HepG2 (cell line): ENCODE results near the gene KIF2C. TPM values are rescaled to one million over a fixed set of nuclear protein-coding genes. Genes with fewer than 3 reads are reported as not detected.

Source experiments
- FOSL1 ChIP-seq: sonication (generic); formaldehyde crosslinking; IDR thresholded peaks from 2 replicates; pipeline ENCODE4 v1.9.0; 2021; ENCODE audit warnings: missing genetic modification reagents, borderline replicate concordance
- HMG20A ChIP-seq: IDR thresholded peaks from 2 replicates; pipeline ENCODE4 v1.6.1; 2016; ENCODE audit warnings: borderline replicate concordance
- PAWR ChIP-seq: sonication (generic); formaldehyde crosslinking; IDR thresholded peaks from 2 replicates; pipeline ENCODE4 v1.4.0; 2020; ENCODE audit warnings: missing genetic modification reagents, mild to moderate bottlenecking, borderline replicate concordance
- PITX1 ChIP-seq: sonication (generic); formaldehyde crosslinking; IDR thresholded peaks from 2 replicates; pipeline ENCODE4 v1.5.1; 2020; ENCODE audit warnings: mild to moderate bottlenecking, missing genetic modification reagents
- ZBTB38 ChIP-seq: sonication (generic); formaldehyde crosslinking; IDR thresholded peaks from 2 replicates; pipeline ENCODE4 v1.5.1; 2020; ENCODE audit warnings: mild to moderate bottlenecking, missing genetic modification reagents
- ZFP36 ChIP-seq: fragments of 150-350 bp; IDR thresholded peaks from 2 replicates; pipeline ENCODE4 v1.6.1; 2018; ENCODE audit warnings: borderline replicate concordance, low read length, low read depth; ENCODE audit not compliant: partially characterized antibody
- ZNF253 ChIP-seq: sonication (generic); formaldehyde crosslinking; IDR thresholded peaks from 2 replicates; pipeline ENCODE4 v1.8.0; 2022; ENCODE audit warnings: mild to moderate bottlenecking, missing genetic modification reagents, borderline replicate concordance
- ZNF430 ChIP-seq: sonication (generic); formaldehyde crosslinking; IDR thresholded peaks from 2 replicates; pipeline ENCODE4 v1.9.0; 2021; ENCODE audit warnings: mild to moderate bottlenecking, missing genetic modification reagents
- ZNF432 ChIP-seq: sonication (generic); formaldehyde crosslinking; IDR thresholded peaks from 2 replicates; pipeline ENCODE4 v1.5.0; 2020; ENCODE audit warnings: missing genetic modification reagents, mild to moderate bottlenecking, borderline replicate concordance
- ZNF446 ChIP-seq: sonication (generic); formaldehyde crosslinking; IDR thresholded peaks from 2 replicates; pipeline ENCODE4 v1.5.0; 2020; ENCODE audit warnings: mild to moderate bottlenecking, missing genetic modification reagents
- ZNF556 ChIP-seq: sonication (generic); formaldehyde crosslinking; IDR thresholded peaks from 2 replicates; pipeline ENCODE4 v1.4.0; 2020; ENCODE audit warnings: mild to moderate bottlenecking, missing genetic modification reagents, borderline replicate concordance
- ZNF558 ChIP-seq: sonication (generic); formaldehyde crosslinking; IDR thresholded peaks from 2 replicates; pipeline ENCODE4 v1.9.0; 2022; ENCODE audit warnings: mild to moderate bottlenecking, missing genetic modification reagents, borderline replicate concordance
- ZNF562 ChIP-seq: sonication (generic); formaldehyde crosslinking; IDR thresholded peaks from 2 replicates; pipeline ENCODE4 v1.8.0; 2022; ENCODE audit warnings: missing genetic modification reagents, borderline replicate concordance
- ZNF775 ChIP-seq: sonication (generic); formaldehyde crosslinking; IDR thresholded peaks from 2 replicates; pipeline ENCODE4 v1.4.0; 2020; ENCODE audit warnings: missing genetic modification reagents, mild to moderate bottlenecking, moderate library complexity, borderline replicate concordance
- polyA plus RNA-seq, 8 experiments: library from polyadenylated mRNA; depleted of rRNA in 3 of 8; stranded (reverse) in 7 of 8; unstranded in 1 of 8; fragments of >200 nt; fragmentation: Illumina TruSeq in 4 of 8; extraction: Trizol in 4 of 8; gene quantifications; 2 replicates each; pipeline versions ENCODE4 v1.2.1 to v1.2.3, GENCODE V29; 2011 to 2016; ENCODE audit warnings: low read depth in 4 of 8, missing spikeins in 1 of 8, mixed read lengths in 1 of 8; ENCODE audit not compliant: insufficient read depth in 1 of 8
- total RNA-seq, 5 experiments: library from RNA; depleted of rRNA; stranded (reverse); fragments of >200 nt; fragmentation: Illumina TruSeq; extraction: Trizol; gene quantifications; 2 replicates each; pipeline ENCODE4 v1.2.3, GENCODE V29; 2016; ENCODE audit warnings: low read depth in 1 of 5
- TF ChIP-seq, protein P1 (sequence below): sonication (generic); formaldehyde crosslinking; conservative IDR thresholded peaks from 2 replicates; pipeline ENCODE4 v1.4.0; 2020; ENCODE audit warnings: mild to moderate bottlenecking, missing genetic modification reagents, moderate library complexity
- TF ChIP-seq, protein P2 (sequence below): sonication (generic); formaldehyde crosslinking; IDR thresholded peaks from 2 replicates; pipeline ENCODE4 v1.4.0; 2020; ENCODE audit warnings: missing genetic modification reagents
- TF ChIP-seq, protein P3 (sequence below): fragments of 450-650 bp; IDR thresholded peaks from 2 replicates; pipeline ENCODE4 v1.6.1; 2016
- TF ChIP-seq, protein P4 (sequence below): sonication (generic); formaldehyde crosslinking; IDR thresholded peaks from 2 replicates; pipeline ENCODE4 v1.4.0; 2020; ENCODE audit warnings: missing genetic modification reagents, borderline replicate concordance
- TF ChIP-seq, protein P5 (sequence below): sonication (generic); formaldehyde crosslinking; IDR thresholded peaks from 2 replicates; pipeline ENCODE4 v1.4.0; 2020; ENCODE audit warnings: mild to moderate bottlenecking, missing genetic modification reagents, borderline replicate concordance

KIF2C gene
- total and polyA plus RNA-seq, 2 of the 13 experiments (the other 11 are each of a cell fraction or from before 2014, with no cell fraction given), result 29.7 to 53.7 TPM

DNA sequence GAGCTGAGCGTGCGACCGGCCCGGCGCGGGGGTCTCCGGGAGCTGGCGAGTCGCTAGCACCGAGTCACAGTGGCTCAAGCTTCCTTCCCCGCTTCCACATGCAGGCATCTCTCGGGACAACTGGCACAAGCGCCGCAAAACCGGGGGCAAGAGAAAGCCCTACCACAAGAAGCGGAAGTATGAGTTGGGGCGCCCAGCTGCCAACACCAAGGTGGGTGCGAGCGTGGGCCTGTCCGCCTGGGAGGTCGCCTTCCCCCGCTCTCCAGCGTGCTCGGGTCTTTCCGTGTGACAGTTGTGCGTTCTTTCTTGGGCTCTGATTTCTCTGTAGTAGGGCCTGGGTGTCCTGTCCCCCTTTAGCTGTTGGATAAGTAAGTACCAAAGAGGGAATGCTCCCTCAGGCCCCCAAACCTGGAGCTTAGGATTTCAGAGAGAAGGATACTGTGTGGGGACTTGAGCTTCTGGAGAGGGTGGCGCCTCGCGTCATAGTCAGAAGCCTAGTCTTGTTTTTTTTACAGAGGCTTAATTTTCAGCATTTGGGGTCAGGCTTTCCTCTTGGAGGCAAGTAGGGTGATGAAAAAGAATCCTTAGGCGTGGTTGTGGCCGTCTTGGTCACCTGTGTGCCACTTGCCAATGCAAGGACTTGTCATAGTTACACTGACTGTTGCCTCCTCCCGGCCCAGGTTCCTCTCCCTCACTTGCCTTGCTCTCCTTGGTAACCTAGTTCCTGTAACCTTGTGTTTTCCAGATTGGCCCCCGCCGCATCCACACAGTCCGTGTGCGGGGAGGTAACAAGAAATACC is 36.5 kb downstream of the KIF2C start (continued):
- TF ChIP-seq, protein P1, sequence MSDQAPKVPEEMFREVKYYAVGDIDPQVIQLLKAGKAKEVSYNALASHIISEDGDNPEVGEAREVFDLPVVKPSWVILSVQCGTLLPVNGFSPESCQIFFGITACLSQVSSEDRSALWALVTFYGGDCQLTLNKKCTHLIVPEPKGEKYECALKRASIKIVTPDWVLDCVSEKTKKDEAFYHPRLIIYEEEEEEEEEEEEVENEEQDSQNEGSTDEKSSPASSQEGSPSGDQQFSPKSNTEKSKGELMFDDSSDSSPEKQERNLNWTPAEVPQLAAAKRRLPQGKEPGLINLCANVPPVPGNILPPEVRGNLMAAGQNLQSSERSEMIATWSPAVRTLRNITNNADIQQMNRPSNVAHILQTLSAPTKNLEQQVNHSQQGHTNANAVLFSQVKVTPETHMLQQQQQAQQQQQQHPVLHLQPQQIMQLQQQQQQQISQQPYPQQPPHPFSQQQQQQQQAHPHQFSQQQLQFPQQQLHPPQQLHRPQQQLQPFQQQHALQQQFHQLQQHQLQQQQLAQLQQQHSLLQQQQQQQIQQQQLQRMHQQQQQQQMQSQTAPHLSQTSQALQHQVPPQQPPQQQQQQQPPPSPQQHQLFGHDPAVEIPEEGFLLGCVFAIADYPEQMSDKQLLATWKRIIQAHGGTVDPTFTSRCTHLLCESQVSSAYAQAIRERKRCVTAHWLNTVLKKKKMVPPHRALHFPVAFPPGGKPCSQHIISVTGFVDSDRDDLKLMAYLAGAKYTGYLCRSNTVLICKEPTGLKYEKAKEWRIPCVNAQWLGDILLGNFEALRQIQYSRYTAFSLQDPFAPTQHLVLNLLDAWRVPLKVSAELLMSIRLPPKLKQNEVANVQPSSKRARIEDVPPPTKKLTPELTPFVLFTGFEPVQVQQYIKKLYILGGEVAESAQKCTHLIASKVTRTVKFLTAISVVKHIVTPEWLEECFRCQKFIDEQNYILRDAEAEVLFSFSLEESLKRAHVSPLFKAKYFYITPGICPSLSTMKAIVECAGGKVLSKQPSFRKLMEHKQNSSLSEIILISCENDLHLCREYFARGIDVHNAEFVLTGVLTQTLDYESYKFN, result no peak
- TF ChIP-seq ZNF446 (CRISPR knock-in tag) (no peak), ZNF556 (peak; percentile 19; the same call in 1 of the 2 replicates), ZNF562 (CRISPR knock-in tag) (no peak), ZNF430 (CRISPR knock-in tag) (no peak), ZFP36 (no peak), ZNF775 (no peak; the same call in 1 of the 2 replicates), PITX1 (CRISPR knock-in tag) (no peak), HMG20A (no peak), FOSL1 (CRISPR knock-in tag) (no peak), ZBTB38 (no peak), ZNF432 (no peak), PAWR (CRISPR knock-in tag) (no peak; the same call in 1 of the 2 replicates), ZNF253 (no peak), ZNF558 (CRISPR knock-in tag) (0 out of 2 replicates have a peak, but pooled peaks have one; percentile 58)
- TF ChIP-seq, protein P2, sequence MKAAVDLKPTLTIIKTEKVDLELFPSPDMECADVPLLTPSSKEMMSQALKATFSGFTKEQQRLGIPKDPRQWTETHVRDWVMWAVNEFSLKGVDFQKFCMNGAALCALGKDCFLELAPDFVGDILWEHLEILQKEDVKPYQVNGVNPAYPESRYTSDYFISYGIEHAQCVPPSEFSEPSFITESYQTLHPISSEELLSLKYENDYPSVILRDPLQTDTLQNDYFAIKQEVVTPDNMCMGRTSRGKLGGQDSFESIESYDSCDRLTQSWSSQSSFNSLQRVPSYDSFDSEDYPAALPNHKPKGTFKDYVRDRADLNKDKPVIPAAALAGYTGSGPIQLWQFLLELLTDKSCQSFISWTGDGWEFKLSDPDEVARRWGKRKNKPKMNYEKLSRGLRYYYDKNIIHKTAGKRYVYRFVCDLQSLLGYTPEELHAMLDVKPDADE (CRISPR knock-in tag), result 0 out of 2 replicates have a peak, but pooled peaks have one; percentile 7
- TF ChIP-seq, protein P3, sequence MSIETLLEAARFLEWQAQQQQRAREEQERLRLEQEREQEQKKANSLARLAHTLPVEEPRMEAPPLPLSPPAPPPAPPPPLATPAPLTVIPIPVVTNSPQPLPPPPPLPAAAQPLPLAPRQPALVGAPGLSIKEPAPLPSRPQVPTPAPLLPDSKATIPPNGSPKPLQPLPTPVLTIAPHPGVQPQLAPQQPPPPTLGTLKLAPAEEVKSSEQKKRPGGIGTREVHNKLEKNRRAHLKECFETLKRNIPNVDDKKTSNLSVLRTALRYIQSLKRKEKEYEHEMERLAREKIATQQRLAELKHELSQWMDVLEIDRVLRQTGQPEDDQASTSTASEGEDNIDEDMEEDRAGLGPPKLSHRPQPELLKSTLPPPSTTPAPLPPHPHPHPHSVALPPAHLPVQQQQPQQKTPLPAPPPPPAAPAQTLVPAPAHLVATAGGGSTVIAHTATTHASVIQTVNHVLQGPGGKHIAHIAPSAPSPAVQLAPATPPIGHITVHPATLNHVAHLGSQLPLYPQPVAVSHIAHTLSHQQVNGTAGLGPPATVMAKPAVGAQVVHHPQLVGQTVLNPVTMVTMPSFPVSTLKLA, result no peak
- TF ChIP-seq, protein P4, sequence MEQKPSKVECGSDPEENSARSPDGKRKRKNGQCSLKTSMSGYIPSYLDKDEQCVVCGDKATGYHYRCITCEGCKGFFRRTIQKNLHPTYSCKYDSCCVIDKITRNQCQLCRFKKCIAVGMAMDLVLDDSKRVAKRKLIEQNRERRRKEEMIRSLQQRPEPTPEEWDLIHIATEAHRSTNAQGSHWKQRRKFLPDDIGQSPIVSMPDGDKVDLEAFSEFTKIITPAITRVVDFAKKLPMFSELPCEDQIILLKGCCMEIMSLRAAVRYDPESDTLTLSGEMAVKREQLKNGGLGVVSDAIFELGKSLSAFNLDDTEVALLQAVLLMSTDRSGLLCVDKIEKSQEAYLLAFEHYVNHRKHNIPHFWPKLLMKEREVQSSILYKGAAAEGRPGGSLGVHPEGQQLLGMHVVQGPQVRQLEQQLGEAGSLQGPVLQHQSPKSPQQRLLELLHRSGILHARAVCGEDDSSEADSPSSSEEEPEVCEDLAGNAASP, result no peak
- TF ChIP-seq, protein P5, sequence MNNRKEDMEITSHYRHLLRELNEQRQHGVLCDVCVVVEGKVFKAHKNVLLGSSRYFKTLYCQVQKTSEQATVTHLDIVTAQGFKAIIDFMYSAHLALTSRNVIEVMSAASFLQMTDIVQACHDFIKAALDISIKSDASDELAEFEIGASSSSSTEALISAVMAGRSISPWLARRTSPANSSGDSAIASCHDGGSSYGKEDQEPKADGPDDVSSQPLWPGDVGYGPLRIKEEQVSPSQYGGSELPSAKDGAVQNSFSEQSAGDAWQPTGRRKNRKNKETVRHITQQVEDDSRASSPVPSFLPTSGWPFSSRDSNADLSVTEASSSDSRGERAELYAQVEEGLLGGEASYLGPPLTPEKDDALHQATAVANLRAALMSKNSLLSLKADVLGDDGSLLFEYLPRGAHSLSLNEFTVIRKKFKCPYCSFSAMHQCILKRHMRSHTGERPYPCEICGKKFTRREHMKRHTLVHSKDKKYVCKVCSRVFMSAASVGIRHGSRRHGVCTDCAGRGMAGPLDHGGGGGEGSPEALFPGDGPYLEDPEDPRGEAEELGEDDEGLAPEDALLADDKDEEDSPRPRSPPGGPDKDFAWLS (CRISPR knock-in tag), result 0 out of 2 replicates have a peak, but pooled peaks have one; percentile 74
